OCI-LY1 (cell line): ENCODE measurements around the gene MAPKBP1.

Experiments
- EZH2 ChIP-seq: fragments of 200-600 bp; sonication (generic), shearing (Covaris generic); IDR thresholded peaks from 2 replicates; pipeline ENCODE4 v1.8.0; 2017; ENCODE audit warnings: borderline replicate concordance, mixed run types, mild to moderate bottlenecking, antibody characterized with exemption, low read length, moderate library complexity, mixed read lengths
- TF ChIP-seq, protein P1 (sequence below): fragments of 200-600 bp; sonication (generic), shearing (Covaris generic); IDR thresholded peaks from 2 replicates; pipeline ENCODE4 v1.5.1; 2017; ENCODE audit warnings: mild to moderate bottlenecking, antibody characterized with exemption, low read length, moderate library complexity, mixed read lengths

DNA sequence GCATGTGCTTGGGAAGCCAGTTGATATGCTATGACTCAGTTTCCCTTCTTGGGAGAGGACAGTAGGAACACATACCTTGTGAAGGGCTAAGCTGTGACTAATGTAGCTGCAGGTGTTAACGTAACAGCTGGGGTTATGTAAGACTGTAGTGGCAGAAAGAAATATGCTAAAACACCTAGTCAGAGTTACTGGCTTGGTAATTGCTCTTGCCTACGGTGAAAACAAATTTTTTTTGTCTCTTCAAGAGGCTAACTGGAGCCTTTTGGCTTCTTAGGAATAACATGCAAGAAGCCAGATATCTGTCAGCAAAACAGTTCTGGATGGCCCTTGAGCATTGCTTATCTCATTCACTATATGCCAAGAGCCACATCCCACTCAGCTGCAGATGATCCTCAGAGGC lies 1.4 kb downstream of the MAPKBP1 start:
- TF ChIP-seq, protein P1, sequence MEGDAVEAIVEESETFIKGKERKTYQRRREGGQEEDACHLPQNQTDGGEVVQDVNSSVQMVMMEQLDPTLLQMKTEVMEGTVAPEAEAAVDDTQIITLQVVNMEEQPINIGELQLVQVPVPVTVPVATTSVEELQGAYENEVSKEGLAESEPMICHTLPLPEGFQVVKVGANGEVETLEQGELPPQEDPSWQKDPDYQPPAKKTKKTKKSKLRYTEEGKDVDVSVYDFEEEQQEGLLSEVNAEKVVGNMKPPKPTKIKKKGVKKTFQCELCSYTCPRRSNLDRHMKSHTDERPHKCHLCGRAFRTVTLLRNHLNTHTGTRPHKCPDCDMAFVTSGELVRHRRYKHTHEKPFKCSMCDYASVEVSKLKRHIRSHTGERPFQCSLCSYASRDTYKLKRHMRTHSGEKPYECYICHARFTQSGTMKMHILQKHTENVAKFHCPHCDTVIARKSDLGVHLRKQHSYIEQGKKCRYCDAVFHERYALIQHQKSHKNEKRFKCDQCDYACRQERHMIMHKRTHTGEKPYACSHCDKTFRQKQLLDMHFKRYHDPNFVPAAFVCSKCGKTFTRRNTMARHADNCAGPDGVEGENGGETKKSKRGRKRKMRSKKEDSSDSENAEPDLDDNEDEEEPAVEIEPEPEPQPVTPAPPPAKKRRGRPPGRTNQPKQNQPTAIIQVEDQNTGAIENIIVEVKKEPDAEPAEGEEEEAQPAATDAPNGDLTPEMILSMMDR: no peak
- no peak for TF ChIP-seq EZH2
